HEK293T (cell line): Measurements from ENCODE around the gene ASB10.

Source experiments
- CTCF ChIA-PET: fragments of 350-600 bp; formaldehyde crosslinking; extraction: SDS; loops from one replicate; lab custom pipeline; 2021; ENCODE audit warnings: antibody characterized with exemption, inconsistent platforms; lab: Yijun Ruan, JAX
- POLR2A ChIA-PET: fragments of 350-600 bp; formaldehyde crosslinking; extraction: SDS; loops from one replicate; lab custom pipeline; 2020; ENCODE audit warnings: antibody characterized with exemption, inconsistent platforms; lab: Yijun Ruan, JAX
- DNase-seq: peaks from one replicate; pipeline ENCODE4 v3.0.0; 2012; ENCODE audit warnings: mixed read lengths; ENCODE audit errors: extremely low spot score
- ARNT ChIP-seq: fragments of 450-650 bp; IDR thresholded peaks from 2 replicates; pipeline ENCODE4 v1.6.1; 2017; ENCODE audit warnings: mild to moderate bottlenecking
- BHLHE40 ChIP-seq: fragments of 450-650 bp; IDR thresholded peaks from 2 replicates; pipeline ENCODE4 v1.6.1; 2016; ENCODE audit warnings: mild to moderate bottlenecking, moderate library complexity, borderline replicate concordance
- CTBP1 ChIP-seq: fragments of 450-650 bp; IDR thresholded peaks from 2 replicates; pipeline ENCODE4 v1.6.1; 2016; ENCODE audit warnings: borderline replicate concordance
- ELF4 ChIP-seq: fragments of 450-650 bp; IDR thresholded peaks from 2 replicates; pipeline ENCODE4 v1.6.1; 2017; ENCODE audit warnings: antibody characterized with exemption
- FOXA1 ChIP-seq: fragments of 450-650 bp; IDR thresholded peaks from 2 replicates; pipeline ENCODE4 v1.6.1; 2016; ENCODE audit warnings: mild to moderate bottlenecking
- FOXK2 ChIP-seq: fragments of 450-650 bp; IDR thresholded peaks from 2 replicates; pipeline ENCODE4 v1.6.1; 2016; ENCODE audit warnings: mild to moderate bottlenecking
- FOXM1 ChIP-seq: fragments of 450-650 bp; IDR thresholded peaks from 2 replicates; pipeline ENCODE4 v1.6.1; 2017; ENCODE audit warnings: mild to moderate bottlenecking, borderline replicate concordance
- HDGF ChIP-seq: fragments of 450-650 bp; IDR thresholded peaks from 2 replicates; pipeline ENCODE4 v1.6.1; 2017; ENCODE audit warnings: antibody characterized with exemption, borderline replicate concordance
- L3MBTL2 ChIP-seq: fragments of 450-650 bp; conservative IDR thresholded peaks from 2 replicates; pipeline ENCODE4 v1.6.1; 2016; ENCODE audit warnings: mild to moderate bottlenecking
- LEF1 ChIP-seq: fragments of 450-650 bp; IDR thresholded peaks from 2 replicates; pipeline ENCODE4 v1.6.1; 2017; ENCODE audit warnings: mild to moderate bottlenecking, borderline replicate concordance
- NFRKB ChIP-seq: fragments of 450-650 bp; IDR thresholded peaks from 2 replicates; pipeline ENCODE4 v1.6.1; 2016; ENCODE audit warnings: mild to moderate bottlenecking, moderate library complexity
- PKNOX1 ChIP-seq: fragments of 450-650 bp; IDR thresholded peaks from 2 replicates; pipeline ENCODE4 v1.6.1; 2016
- SP1 ChIP-seq: fragments of 450-650 bp; IDR thresholded peaks from 2 replicates; pipeline ENCODE4 v1.6.1; 2017
- SUZ12 ChIP-seq: fragments of 450-650 bp; IDR thresholded peaks from 2 replicates; pipeline ENCODE4 v1.6.1; 2016; ENCODE audit warnings: mild to moderate bottlenecking
- TARDBP ChIP-seq: fragments of 450-650 bp; IDR thresholded peaks from 2 replicates; pipeline ENCODE4 v1.6.1; 2016
- ZNF384 ChIP-seq: fragments of 450-650 bp; IDR thresholded peaks from 2 replicates; pipeline ENCODE4 v1.6.1; 2016

ASB10 gene

DNA sequence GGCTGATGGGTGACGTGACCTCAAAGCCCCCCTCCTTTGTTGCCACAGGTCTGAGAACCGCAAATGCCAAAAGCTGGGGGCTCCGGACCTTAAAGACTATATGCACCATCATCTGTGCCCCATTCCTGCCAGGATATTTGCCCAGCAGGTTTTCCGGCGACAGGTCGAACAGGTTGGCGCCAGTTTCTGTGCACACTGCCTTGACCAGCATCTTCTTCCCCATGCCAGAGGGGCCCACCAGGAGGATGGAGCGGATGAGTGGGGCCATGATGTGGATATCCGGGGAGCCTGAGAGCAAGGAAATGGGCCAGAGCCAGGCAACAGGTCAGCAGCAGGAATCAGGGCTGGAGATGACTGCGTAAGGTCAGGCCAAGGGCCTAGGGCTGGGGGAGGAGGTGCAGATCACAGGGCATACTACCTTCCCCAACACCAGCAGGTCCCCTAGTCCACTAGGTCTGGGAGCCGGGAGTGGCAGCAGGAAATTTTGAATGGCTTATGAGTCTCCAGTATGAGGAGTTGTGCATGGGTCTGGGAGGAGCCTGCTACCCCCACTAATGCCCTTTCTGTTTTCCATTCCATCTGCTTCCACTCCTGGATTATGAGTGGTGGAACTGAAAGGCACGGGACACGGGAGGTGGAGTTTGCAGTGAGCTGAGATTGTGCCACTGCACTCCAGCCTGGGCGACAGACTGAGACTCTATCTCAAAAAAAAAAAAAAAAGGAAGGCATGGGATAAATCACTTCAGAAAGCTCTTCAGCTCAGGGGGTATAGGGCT is 6.3 kb upstream of the ASB10 start:
- no peak for DNase-seq
- ChIA-PET POLR2A (interaction anchor here (0.9 kb wide), 1 partner anchor 34 kb away, joined by 4 read pairs; the partner anchor contains the start of gene ABCF2), CTCF (interaction anchor here (0.6 kb wide), 1 partner anchor 122 kb away, joined by 4 read pairs; no protein-coding TSS in a partner anchor)
- TF ChIP-seq BHLHE40 (no peak), ELF4 (no peak), ARNT (no peak), CTBP1 (no peak), ZNF384 (no peak), SUZ12 (no peak), L3MBTL2 (no peak), FOXK2 (no peak), LEF1 (no peak), FOXM1 (no peak), HDGF (no peak), FOXA1 (no peak), TARDBP (no peak), SP1 (no peak), NFRKB (no peak), PKNOX1 (no peak)

- CTCF ChIA-PET: no interaction called here
- POLR2A ChIA-PET: no interaction called here
- DNase-seq: no peak
- TF ChIP-seq FOXM1 (no peak), ELF4 (no peak), SP1 (no peak), L3MBTL2 (no peak), ZNF384 (no peak), NFRKB (no peak), HDGF (no peak), SUZ12 (no peak), ARNT (no peak), BHLHE40 (no peak), TARDBP (no peak), PKNOX1 (no peak), FOXK2 (no peak), CTBP1 (no peak)
These were observed 5.0 kb upstream of the ASB10 start for GRCh38 chr7:151192002-151192539.

- TF ChIP-seq TARDBP (no peak), ELF4 (no peak), HDGF (no peak), LEF1 (no peak), SP1 (no peak)
- DNase-seq: no peak
- ChIA-PET CTCF (no interaction called here), POLR2A (no interaction called here)
These were observed 4.5 kb upstream of the ASB10 start for GRCh38 chr7:151191544-151191943.

- TF ChIP-seq SUZ12 (no peak), ELF4 (no peak), ARNT (no peak), ZNF384 (no peak), LEF1 (no peak), SP1 (no peak), TARDBP (no peak), BHLHE40 (no peak), HDGF (no peak), CTBP1 (no peak), PKNOX1 (no peak), NFRKB (no peak), L3MBTL2 (no peak), FOXA1 (no peak), FOXK2 (no peak), FOXM1 (no peak)
- DNase-seq: no peak
- ChIA-PET CTCF (no interaction called here), POLR2A (no interaction called here)
These were observed 2.0 kb upstream of the ASB10 start for GRCh38 chr7:151189038-151189437.

- DNase-seq: no peak
- no peak for TF ChIP-seq NFRKB
- TF ChIP-seq ELF4: no peak
- TF ChIP-seq LEF1: no peak
- TF ChIP-seq SP1: no peak
- no peak for TF ChIP-seq HDGF
- TF ChIP-seq FOXM1: no peak
- no peak for TF ChIP-seq CTBP1
- TF ChIP-seq FOXK2: no peak
- TF ChIP-seq L3MBTL2: no peak
- no peak for TF ChIP-seq ZNF384
- TF ChIP-seq PKNOX1: no peak
- no peak for TF ChIP-seq TARDBP
- TF ChIP-seq SUZ12: no peak
- TF ChIP-seq BHLHE40: no peak
- TF ChIP-seq FOXA1: no peak
- TF ChIP-seq ARNT: no peak
- ChIA-PET CTCF (no interaction called here), POLR2A (no interaction called here)
These were observed 1.1 kb upstream of the ASB10 start for GRCh38 chr7:151188252-151188542.
